ENCODE measurements around the gene ATP9A.
A peak's percentile ranks its signal among the peaks of the same experiment; 100 is the strongest.

Gene ATP9A

DNA sequence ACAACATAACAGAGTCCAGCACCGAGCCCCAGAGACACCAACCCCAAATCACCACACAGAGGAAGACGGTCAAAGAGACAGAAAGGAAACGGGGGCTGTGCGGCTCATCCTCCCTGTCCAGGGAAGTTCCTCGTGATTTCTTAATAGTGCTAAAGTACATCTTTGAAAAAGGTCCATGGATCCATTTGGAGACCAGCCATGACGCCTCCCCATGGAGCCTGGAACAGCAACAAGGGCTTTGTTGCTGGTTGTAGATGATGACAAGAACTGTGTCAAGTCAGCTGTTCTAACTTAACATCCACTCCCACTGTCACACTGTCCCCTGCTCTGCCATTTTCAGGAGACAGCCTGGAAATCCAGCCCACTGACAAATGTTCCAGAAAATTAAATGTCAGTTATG, 99.7 kb downstream of the ATP9A start:
- no peak overlapping the region for H3K4me3 ChIP-seq (ENCODE audit: low read depth, low read length, poor library complexity, severe bottlenecking)
- no peaks in the 10 kb centered on the region for H3K27me3 ChIP-seq (ENCODE audit: insufficient read depth, low read length)
- H4K20me1 ChIP-seq (ENCODE audit: insufficient read depth, low read length): no peaks in the 10 kb centered on the region
- H3K79me2 ChIP-seq (ENCODE audit: insufficient read depth, low read length): no peaks in the 10 kb centered on the region
- H2AFZ ChIP-seq (ENCODE audit: low read length): no peak overlapping the region
- H3K9me3 ChIP-seq (ENCODE audit: low read length): no peaks in the 10 kb centered on the region
- H3K4me1 ChIP-seq (ENCODE audit: insufficient read depth, low read length, severe bottlenecking): peaks cover 9% of the 10 kb centered on the region
- no peak overlapping the region for H3K4me2 ChIP-seq (ENCODE audit: low read length)
- no peaks in the 10 kb centered on the region for H3F3A ChIP-seq (ENCODE audit: insufficient read depth, low read length)
- H3K27ac ChIP-seq (ENCODE audit: low read depth, low read length, poor library complexity, severe bottlenecking): no peak overlapping the region
- H3K36me3 ChIP-seq (ENCODE audit: insufficient read depth, low read length): no peaks in the 10 kb centered on the region
- no peaks in the 10 kb centered on the region for H3K9me2 ChIP-seq (ENCODE audit: low read depth, low read length)
- TF ChIP-seq, protein P1, sequence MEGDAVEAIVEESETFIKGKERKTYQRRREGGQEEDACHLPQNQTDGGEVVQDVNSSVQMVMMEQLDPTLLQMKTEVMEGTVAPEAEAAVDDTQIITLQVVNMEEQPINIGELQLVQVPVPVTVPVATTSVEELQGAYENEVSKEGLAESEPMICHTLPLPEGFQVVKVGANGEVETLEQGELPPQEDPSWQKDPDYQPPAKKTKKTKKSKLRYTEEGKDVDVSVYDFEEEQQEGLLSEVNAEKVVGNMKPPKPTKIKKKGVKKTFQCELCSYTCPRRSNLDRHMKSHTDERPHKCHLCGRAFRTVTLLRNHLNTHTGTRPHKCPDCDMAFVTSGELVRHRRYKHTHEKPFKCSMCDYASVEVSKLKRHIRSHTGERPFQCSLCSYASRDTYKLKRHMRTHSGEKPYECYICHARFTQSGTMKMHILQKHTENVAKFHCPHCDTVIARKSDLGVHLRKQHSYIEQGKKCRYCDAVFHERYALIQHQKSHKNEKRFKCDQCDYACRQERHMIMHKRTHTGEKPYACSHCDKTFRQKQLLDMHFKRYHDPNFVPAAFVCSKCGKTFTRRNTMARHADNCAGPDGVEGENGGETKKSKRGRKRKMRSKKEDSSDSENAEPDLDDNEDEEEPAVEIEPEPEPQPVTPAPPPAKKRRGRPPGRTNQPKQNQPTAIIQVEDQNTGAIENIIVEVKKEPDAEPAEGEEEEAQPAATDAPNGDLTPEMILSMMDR (IDR thresholded peaks at IDR 0.05; ENCODE audit: low read length): no peak
- no peak for TF ChIP-seq EZH2 (IDR thresholded peaks at IDR 0.05; ENCODE audit: borderline replicate concordance, low read length)
- H3K9ac ChIP-seq (ENCODE audit: low read length): no peak overlapping the region

DNA sequence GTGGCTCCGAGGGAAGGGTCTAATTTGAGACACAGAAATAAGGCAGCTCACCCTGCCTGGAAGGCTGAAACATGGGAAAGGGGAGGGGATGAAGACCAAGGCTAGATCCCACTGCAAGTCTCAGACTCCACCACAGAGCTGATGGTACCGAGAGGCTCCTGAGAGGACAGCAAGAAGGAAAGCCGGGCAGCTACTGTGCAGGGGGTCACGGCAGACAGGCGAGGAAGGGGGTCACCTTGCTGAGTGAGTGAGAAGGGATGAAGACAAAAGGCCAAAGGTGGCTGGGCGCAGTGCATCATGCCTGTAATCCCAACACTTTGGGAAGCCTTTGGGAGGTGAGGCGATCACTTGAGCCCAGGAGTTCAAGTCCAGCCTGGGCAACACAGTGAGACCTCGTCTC, 100.7 kb downstream of the ATP9A start:
- Histone ChIP-seq H2AFZ (ENCODE audit: low read length) (no peak overlapping the region), H3K27me3 (ENCODE audit: insufficient read depth, low read length) (no peaks in the 10 kb centered on the region), H3K79me2 (ENCODE audit: insufficient read depth, low read length) (no peaks in the 10 kb centered on the region), H3K9me2 (ENCODE audit: low read depth, low read length) (no peaks in the 10 kb centered on the region), H3K4me1 (ENCODE audit: insufficient read depth, low read length, severe bottlenecking) (peaks cover 9% of the 10 kb centered on the region), H3K27ac (ENCODE audit: low read depth, low read length, poor library complexity, severe bottlenecking) (no peak overlapping the region), H3K36me3 (ENCODE audit: insufficient read depth, low read length) (no peaks in the 10 kb centered on the region), H3K4me3 (ENCODE audit: low read depth, low read length, poor library complexity, severe bottlenecking) (no peak overlapping the region), H3K9ac (ENCODE audit: low read length) (no peak overlapping the region), H3F3A (ENCODE audit: insufficient read depth, low read length) (no peaks in the 10 kb centered on the region), H3K9me3 (ENCODE audit: low read length) (no peaks in the 10 kb centered on the region), H4K20me1 (ENCODE audit: insufficient read depth, low read length) (no peaks in the 10 kb centered on the region), H3K4me2 (ENCODE audit: low read length) (no peak overlapping the region)
- TF ChIP-seq, protein P1 (IDR thresholded peaks at IDR 0.05; ENCODE audit: low read length): no peak
- TF ChIP-seq EZH2 (IDR thresholded peaks at IDR 0.05; ENCODE audit: borderline replicate concordance, low read length): no peak

DNA sequence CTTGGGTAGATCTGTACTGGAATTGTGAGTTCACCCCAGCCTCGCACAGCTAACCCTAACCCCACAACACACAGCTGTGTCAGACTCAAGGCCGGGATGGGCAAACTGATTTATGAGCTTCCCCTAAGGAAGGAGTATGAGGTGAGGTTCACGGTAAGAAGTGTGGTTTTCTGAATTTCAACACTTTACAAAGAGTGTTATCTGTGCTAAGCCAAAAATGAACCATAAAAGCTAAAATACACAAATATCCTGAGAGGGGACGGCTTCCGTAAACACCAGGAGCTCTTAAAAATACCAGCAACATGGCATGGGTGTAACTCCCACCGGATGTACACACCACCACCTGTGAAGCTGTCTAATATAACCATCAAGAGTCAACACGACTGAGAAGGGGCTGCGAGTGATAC, 101.2 kb downstream of the ATP9A start:
- no peaks in the 10 kb centered on the region for H3K79me2 ChIP-seq (ENCODE audit: insufficient read depth, low read length)
- H3K4me3 ChIP-seq (ENCODE audit: low read depth, low read length, poor library complexity, severe bottlenecking): no peak overlapping the region
- H3K4me2 ChIP-seq (ENCODE audit: low read length): 0 out of 2 replicates have a peak overlapping the region, but pooled peaks have one; percentile 2
- H3K36me3 ChIP-seq (ENCODE audit: insufficient read depth, low read length): no peaks in the 10 kb centered on the region
- H3K9ac ChIP-seq (ENCODE audit: low read length): no peak overlapping the region
- no peaks in the 10 kb centered on the region for H3K9me2 ChIP-seq (ENCODE audit: low read depth, low read length)
- peaks cover 9% of the 10 kb centered on the region for H3K4me1 ChIP-seq (ENCODE audit: insufficient read depth, low read length, severe bottlenecking)
- H3F3A ChIP-seq (ENCODE audit: insufficient read depth, low read length): no peaks in the 10 kb centered on the region
- no peaks in the 10 kb centered on the region for H3K9me3 ChIP-seq (ENCODE audit: low read length)
- TF ChIP-seq EZH2 (IDR thresholded peaks at IDR 0.05; ENCODE audit: borderline replicate concordance, low read length): no peak
- TF ChIP-seq, protein P1 (IDR thresholded peaks at IDR 0.05; ENCODE audit: low read length): no peak
- no peak overlapping the region for H2AFZ ChIP-seq (ENCODE audit: low read length)
- H3K27ac ChIP-seq (ENCODE audit: low read depth, low read length, poor library complexity, severe bottlenecking): no peak overlapping the region
- H4K20me1 ChIP-seq (ENCODE audit: insufficient read depth, low read length): no peaks in the 10 kb centered on the region
- H3K27me3 ChIP-seq (ENCODE audit: insufficient read depth, low read length): no peaks in the 10 kb centered on the region
